Cardiac septum (tissue), 1 donor: ENCODE results near the gene ZNF319. TPM values are rescaled to one million over a fixed set of nuclear protein-coding genes. Genes with fewer than 3 reads are reported as not detected.

Experiments
- DNase-seq: peaks from one replicate; pipeline ENCODE4 v3.0.0-alpha.2; 2020; ENCODE audit warnings: low spot score
- intact Hi-C: fragments of 100-400 bp; cut with DNase I; formaldehyde crosslinking; loops from one replicate; pipeline ENCODE4 v1.14.0; 2022
- total RNA-seq: library from RNA; stranded (reverse); fragmentation: NEBNext Ultra II Directional; extraction: Animal tissue kit (Norgen Biotek cat#: 25700); gene quantifications from one replicate; pipeline ENCODE4 v1.2.1, GENCODE V29; 2021
- donor health status: DM: no; HTN: no; CAD: no.

Gene ZNF319
- total RNA-seq, 1 donor from 2014 or later = 7.2 TPM

DNA sequence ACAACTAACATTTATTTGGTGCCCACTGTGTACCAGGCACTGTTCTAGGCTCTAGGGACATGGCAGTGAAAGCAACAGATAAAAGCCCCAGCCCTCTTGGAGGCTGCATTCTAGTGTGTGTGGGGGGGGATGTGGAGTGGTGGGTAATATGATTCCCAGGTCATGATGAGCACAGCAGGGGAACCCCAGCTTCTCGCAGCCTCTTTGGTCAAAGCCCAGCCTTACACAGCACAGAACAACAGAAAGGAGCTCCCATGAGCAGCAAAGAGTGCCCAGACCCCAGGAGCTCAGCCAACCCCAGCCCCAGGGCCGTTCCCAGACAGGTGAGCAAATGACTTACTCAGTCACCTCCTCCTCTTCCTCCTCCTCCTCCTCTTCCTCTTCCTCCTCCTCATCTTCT lies 51.5 kb downstream of the ZNF319 start:
- intact Hi-C loops = no loop called here
- DNase-seq = no peak

DNA sequence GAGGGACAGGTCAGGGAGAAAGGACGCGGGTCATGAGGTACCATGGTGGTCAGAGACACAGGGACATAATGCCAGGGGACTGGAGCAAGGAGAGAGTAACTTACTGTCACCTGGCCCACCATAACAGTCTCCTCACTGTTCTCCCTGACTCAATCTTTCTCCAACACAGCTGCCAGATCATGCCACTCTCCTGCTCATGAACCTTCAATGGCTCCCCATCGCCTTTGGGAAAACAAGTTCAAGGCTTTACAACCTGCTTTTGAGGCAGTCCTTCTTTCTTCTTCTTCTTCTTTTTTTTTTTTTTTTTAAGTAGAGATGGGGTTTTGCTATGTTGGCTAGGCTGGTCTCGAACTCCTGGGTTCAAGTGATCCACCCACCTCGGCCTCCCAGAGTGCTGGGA lies 52.4 kb downstream of the ZNF319 start:
- DNase-seq = no peak
- intact Hi-C loops = no loop called here

DNA sequence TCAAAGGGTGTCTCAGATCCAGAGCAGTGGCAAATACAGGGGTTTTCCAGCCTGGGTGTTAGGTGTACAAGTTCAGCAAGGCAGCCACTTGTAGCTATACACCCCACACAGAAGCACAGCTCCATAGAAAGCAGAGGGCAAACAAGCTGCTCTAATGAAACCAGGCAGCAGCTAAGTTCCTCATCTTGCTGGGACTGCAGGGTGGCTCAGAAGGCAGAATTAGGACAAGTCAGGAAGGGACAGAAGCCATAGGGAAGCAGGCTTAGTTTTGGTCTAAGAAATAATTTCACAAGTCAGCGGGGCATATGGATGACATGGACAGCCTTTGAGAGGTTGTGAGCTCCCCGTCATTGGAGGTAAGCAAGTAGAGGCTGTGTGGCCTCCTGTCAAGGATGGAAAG lies 53.2 kb downstream of the ZNF319 start:
- intact Hi-C loops = no loop called here
- no peak for DNase-seq

DNA sequence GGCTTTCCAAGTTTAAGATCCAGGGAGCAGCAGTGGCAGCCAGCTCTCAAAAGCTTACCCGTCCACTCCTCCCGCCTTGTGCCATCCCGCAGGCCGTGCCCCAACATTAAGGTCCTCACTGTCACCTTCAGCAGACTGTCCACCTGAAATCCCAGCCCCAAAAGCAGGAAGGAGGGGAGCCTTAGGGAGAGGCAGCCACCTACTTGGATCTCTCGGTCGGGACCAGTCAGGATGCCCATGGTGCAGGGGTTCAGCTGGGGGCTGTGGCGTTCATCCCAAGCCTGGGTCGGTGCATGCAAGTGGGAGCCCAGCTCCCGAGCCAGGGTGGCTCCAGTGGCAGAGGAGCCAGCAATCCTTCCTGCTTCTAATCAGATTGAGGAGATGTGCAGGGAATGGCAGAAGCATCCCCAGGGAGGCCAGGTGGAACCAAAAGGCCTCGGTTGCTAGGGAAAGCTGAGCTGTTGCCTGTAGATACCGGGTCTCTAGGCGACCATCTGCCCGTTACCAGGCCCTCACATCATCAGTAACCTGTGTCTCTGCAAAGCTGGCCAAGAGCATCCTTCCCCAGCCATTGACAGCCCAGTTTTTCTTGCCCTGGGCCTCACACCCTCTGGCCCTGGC lies 54.2 kb downstream of the ZNF319 start:
- intact Hi-C loops = no loop called here
- no peak for DNase-seq

DNA sequence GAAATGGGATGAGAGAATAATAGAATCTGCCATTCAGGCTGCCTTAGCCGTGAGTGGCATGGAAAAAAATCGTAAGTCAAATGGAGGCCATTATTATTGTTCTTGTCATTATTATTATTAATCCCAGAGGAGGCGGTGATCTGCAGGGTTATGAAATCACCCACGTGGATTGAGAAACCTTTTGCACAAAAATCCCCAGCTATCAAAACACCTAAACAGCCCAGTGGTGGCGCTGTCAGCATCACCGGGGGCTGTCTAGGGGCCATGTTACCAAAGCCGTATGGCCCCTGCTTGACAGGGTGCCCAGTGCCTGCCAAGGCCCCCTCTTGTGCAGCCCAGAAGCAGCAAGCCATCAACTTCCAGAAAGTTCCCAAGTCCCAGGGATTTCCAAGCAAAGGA lies 54.7 kb downstream of the ZNF319 start:
- intact Hi-C loops = no loop called here
- no peak for DNase-seq

DNA sequence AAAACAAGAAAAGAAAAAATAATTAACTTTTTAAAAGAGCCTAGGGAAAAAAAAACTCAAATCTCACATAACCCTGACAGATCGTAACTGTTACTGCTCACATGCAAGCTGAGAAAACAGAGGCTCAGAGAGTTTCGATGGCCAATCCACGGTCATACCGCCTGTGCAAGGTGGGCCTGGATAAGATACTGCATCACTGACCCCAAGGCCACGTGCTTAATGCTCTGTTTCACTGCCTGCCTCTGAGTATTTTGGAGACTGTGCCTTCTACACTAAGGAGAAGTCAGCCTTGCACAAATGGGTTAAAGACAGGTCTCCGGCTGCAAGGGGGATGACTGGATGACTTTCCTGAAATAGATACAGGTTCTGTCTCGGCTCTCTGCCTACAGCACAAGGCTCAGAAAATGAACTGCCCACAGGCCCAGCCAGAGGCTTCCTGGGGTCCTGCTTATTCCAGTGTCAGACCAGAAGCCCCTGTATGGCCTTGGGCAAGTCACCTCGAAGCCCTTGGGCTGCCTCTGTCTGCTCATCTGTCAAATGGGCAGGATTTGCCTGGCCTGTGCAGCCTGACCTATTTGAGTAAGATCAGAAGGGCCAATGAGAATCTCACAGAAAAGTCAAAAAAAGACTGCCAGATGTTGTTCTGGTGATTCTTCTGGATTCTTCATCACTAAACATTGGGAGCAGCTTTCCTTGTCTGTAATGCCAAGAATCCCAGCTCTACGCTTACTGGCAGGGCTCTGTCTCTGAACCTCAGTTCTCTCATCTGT lies 55.3 kb downstream of the ZNF319 start:
- intact Hi-C loops = no loop called here
- no peak for DNase-seq

Other genes with a start within 250 kb of the ZNF319 start
- gene KIFC3, start 198.2 kb downstream of the ZNF319 start, total RNA-seq = 70.1 TPM
- gene CNGB1, start 29.5 kb downstream of the ZNF319 start, total RNA-seq = not detected
- gene USB1, start 735 bp upstream of the ZNF319 start, total RNA-seq = 36.0 TPM
- gene MMP15, start 25.1 kb upstream of the ZNF319 start, total RNA-seq = 53.5 TPM
- 36.7 TPM for gene CFAP20, start 128.7 kb upstream of the ZNF319 start, total RNA-seq
- 35.8 TPM for gene CSNK2A2, start 197.4 kb upstream of the ZNF319 start, total RNA-seq